GM23338 (cell line): ENCODE measurements around the gene PCSK6. TPM values are rescaled to one million over a fixed set of nuclear protein-coding genes. Genes with fewer than 3 reads are reported as not detected.

ENCODE experiments used
- ATAC-seq: fragments of 200-7000 bp; cut with Tn5 transposase; 3 replicates; pipeline ENCODE4 v1.9.1; 2020
- DNase-seq: peaks from one replicate; pipeline ENCODE4 v3.0.0-alpha.2; 2015; ENCODE audit warnings: low spot score
- H2AFZ ChIP-seq: fragments of 200-600 bp; sonication (generic); 2 replicates; pipeline ENCODE4 v1.8.0; 2016; ENCODE audit warnings: antibody characterized with exemption, mild to moderate bottlenecking, moderate library complexity
- H3F3A ChIP-seq: fragments of 200-600 bp; sonication (generic); replicated peaks from 2 replicates; pipeline ENCODE4 v1.8.0; 2017; ENCODE audit warnings: antibody characterized with exemption, mixed run types, low read depth
- H3K27ac ChIP-seq: fragments of 200-600 bp; sonication (generic); 2 replicates; pipeline ENCODE4 v1.6.1; 2016; ENCODE audit warnings: low read depth
- H3K27me3 ChIP-seq: fragments of 200-600 bp; sonication (generic); 2 replicates; pipeline ENCODE4 v1.8.0; 2016; ENCODE audit warnings: mild to moderate bottlenecking, mixed run types, moderate library complexity; ENCODE audit not compliant: insufficient read depth
- H3K36me3 ChIP-seq: fragments of 200-600 bp; sonication (generic); 2 replicates; pipeline ENCODE4 v1.8.0; 2016; ENCODE audit warnings: mild to moderate bottlenecking; ENCODE audit not compliant: insufficient read depth
- H3K4me1 ChIP-seq: fragments of 200-600 bp; sonication (generic); 2 replicates; pipeline ENCODE4 v1.8.0; 2016; ENCODE audit warnings: mild to moderate bottlenecking, moderate library complexity; ENCODE audit not compliant: insufficient read depth
- H3K4me2 ChIP-seq: fragments of 200-600 bp; sonication (generic); 2 replicates; pipeline ENCODE4 v1.7.1; 2017; ENCODE audit warnings: mixed run types
- H3K4me3 ChIP-seq: fragments of 200-600 bp; sonication (generic); 2 replicates; pipeline ENCODE4 v1.6.1; 2016; ENCODE audit warnings: mixed run types
- H3K79me2 ChIP-seq: fragments of 200-600 bp; sonication (generic); replicated peaks from 2 replicates; pipeline ENCODE4 v1.8.0; 2017; ENCODE audit warnings: mild to moderate bottlenecking; ENCODE audit not compliant: insufficient read depth
- H3K9me2 ChIP-seq: fragments of 200-600 bp; sonication (generic); 2 replicates; pipeline ENCODE4 v1.8.0; 2017; ENCODE audit not compliant: insufficient read depth
- H4K20me1 ChIP-seq: fragments of 200-600 bp; sonication (generic); replicated peaks from 2 replicates; pipeline ENCODE4 v1.8.0; 2017; ENCODE audit warnings: mild to moderate bottlenecking; ENCODE audit not compliant: insufficient read depth
- H3K27ac Mint-ChIP-seq: 2 replicates; pipeline ENCODE4 v1.8.0; 2020; ENCODE audit warnings: inconsistent platforms, mild to moderate bottlenecking, moderate library complexity, mixed read lengths
- H3K27me3 Mint-ChIP-seq: 3 replicates; pipeline ENCODE4 v1.8.0; 2022; ENCODE audit warnings: low read depth, mild to moderate bottlenecking, moderate library complexity, mixed read lengths, inconsistent platforms; ENCODE audit not compliant: insufficient read depth, poor library complexity
- H3K36me3 Mint-ChIP-seq: 3 replicates; pipeline ENCODE4 v1.8.0; 2021; ENCODE audit warnings: low read depth, mild to moderate bottlenecking, inconsistent platforms, moderate library complexity, mixed read lengths
- H3K4me1 Mint-ChIP-seq: 3 replicates; pipeline ENCODE4 v1.8.0; 2020; ENCODE audit warnings: mild to moderate bottlenecking, inconsistent platforms, mixed read lengths
- H3K4me3 Mint-ChIP-seq: 3 replicates; pipeline ENCODE4 v1.8.0; 2021; ENCODE audit warnings: moderate library complexity, mild to moderate bottlenecking, inconsistent platforms, mixed read lengths
- H3K9me3 Mint-ChIP-seq: 3 replicates; pipeline ENCODE4 v1.8.0; 2020; ENCODE audit warnings: moderate library complexity, mild to moderate bottlenecking, inconsistent platforms, mixed read lengths
- CREB1 ChIP-seq: fragments of 250-450 bp; sonication (Bioruptor Pico); IDR thresholded peaks from 2 replicates; pipeline ENCODE4 v1.5.0; 2020; ENCODE audit warnings: low read depth, mild to moderate bottlenecking, moderate library complexity
- EZH2 ChIP-seq: fragments of 200-600 bp; sonication (generic); IDR thresholded peaks from one replicate; pipeline ENCODE4 v1.8.0; 2017; ENCODE audit warnings: antibody characterized with exemption, mild to moderate bottlenecking, low read depth; ENCODE audit not compliant: unreplicated experiment
- EZH2phosphoT487 ChIP-seq: fragments of 200-600 bp; sonication (generic); IDR thresholded peaks from one replicate; pipeline ENCODE4 v1.8.1; 2018; ENCODE audit warnings: antibody characterized with exemption; ENCODE audit not compliant: unreplicated experiment
- JUNB ChIP-seq: IDR thresholded peaks from one replicate; pipeline ENCODE4 v1.6.1; 2016; ENCODE audit warnings: antibody characterized with exemption; ENCODE audit not compliant: unreplicated experiment
- NANOG ChIP-seq: IDR thresholded peaks from 2 replicates; pipeline ENCODE4 v1.6.1; 2016; ENCODE audit warnings: antibody characterized with exemption, borderline replicate concordance
- POLR2AphosphoS5 ChIP-seq: IDR thresholded peaks from 2 replicates; pipeline ENCODE4 v1.6.1; 2016; ENCODE audit warnings: antibody characterized with exemption, low read depth
- STAT1 ChIP-seq: IDR thresholded peaks from one replicate; pipeline ENCODE4 v1.6.1; 2016; ENCODE audit warnings: antibody characterized with exemption; ENCODE audit not compliant: unreplicated experiment
- ZNF114 ChIP-seq: fragments of 250-450 bp; sonication (Bioruptor Pico); IDR thresholded peaks from 2 replicates; pipeline ENCODE4 v1.5.0; 2020; ENCODE audit warnings: mild to moderate bottlenecking, moderate library complexity
- ZNF331 ChIP-seq: fragments of 250-450 bp; sonication (Bioruptor Pico); IDR thresholded peaks from 2 replicates; pipeline ENCODE4 v1.5.0; 2020; ENCODE audit warnings: low read depth, mild to moderate bottlenecking, moderate library complexity
- polyA plus RNA-seq: library from polyadenylated mRNA; unstranded; fragments of >200 nt; fragmentation: Nextera tagmentation; extraction: Ambion mirVana; gene quantifications from 2 replicates; pipeline ENCODE4 v1.2.1, GENCODE V29; 2016
- total RNA-seq: library from RNA; depleted of rRNA; stranded (reverse); fragments of >200 nt; shearing (Covaris generic); gene quantifications from 2 replicates; pipeline ENCODE4 v1.2.3, GENCODE V29; 2014
- TF ChIP-seq, protein P1 (sequence below), 2 experiments: fragments of 200-600 bp in 1 of 2; sonication (generic) in 1 of 2; conservative IDR thresholded peaks; 2 replicates each; pipeline versions ENCODE4 v1.5.1 to v1.6.1; 2016 to 2017; ENCODE audit warnings: antibody characterized with exemption in 2 of 2, low read depth in 2 of 2, mild to moderate bottlenecking in 2 of 2, moderate library complexity in 1 of 2
- TF ChIP-seq, protein P2 (sequence below): IDR thresholded peaks from one replicate; pipeline ENCODE4 v1.6.1; 2018; ENCODE audit warnings: antibody characterized with exemption; ENCODE audit not compliant: unreplicated experiment
- TF ChIP-seq, protein P3 (sequence below): IDR thresholded peaks from 2 replicates; pipeline ENCODE4 v1.6.1; 2016; ENCODE audit warnings: antibody characterized with exemption
- TF ChIP-seq, protein P4 (sequence below): fragments of 250-450 bp; sonication (Bioruptor Pico); IDR thresholded peaks from 2 replicates; pipeline ENCODE4 v1.5.0; 2020; ENCODE audit warnings: mild to moderate bottlenecking, moderate library complexity

The PCSK6 gene
- total and polyA plus RNA-seq, 2 experiments from 2014 or later: 1.7 to 6.7 TPM

DNA sequence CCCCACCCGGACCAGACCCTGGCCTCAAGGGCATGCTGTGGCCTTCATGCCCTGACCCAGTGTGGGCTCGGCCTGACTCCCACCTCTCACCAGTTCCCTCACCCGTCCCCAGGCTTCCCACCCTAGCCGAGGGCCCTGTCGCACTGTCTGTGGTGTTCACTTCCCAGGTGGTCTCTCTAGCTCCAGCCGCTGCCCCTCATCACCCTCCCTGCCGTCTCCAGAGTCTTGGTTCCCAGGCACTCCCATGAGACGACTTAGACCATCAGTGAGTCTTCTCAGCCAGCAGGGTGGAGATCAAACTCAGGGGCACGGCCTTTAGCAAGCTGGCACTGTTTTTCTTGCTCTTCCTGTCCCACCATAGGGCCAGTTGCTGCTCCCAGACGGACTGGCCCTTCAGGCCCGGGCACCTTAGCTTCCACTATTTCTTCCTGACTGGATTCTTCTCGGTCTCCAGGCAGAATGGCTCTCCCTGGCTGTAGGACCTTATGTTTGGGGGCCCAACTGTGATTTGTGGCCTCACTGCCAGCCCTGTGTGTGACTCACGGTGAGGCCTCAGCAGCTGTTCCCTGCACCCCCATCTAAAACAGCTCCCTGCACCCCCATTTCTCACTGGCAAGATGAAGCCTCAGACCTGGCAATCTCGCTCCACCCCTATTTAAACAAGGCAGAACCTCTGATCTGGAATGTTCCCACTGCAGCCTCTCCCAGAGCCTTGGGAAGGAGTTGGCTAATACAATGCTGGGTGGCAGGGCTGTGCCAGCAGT is 9.4 kb upstream of the PCSK6 start:
- Histone ChIP-seq H3K79me2 (no peaks in the 10 kb centered on the region), H3K36me3 (no peaks in the 10 kb centered on the region), H2AFZ (no peak overlapping the region), H3K4me2 (no peak overlapping the region), H3K27me3 (no peaks in the 10 kb centered on the region), H4K20me1 (no peaks in the 10 kb centered on the region), H3K4me3 (no peak overlapping the region), H3F3A (no peaks in the 10 kb centered on the region), H3K9me2 (no peaks in the 10 kb centered on the region), H3K27ac (no peak overlapping the region), H3K4me1 (peaks cover 17% of the 10 kb centered on the region; the same call in 1 of the 2 replicates)
- H3K36me3 Mint-ChIP-seq: no peaks in the 10 kb centered on the region
- H3K9me3 Mint-ChIP-seq: peaks cover 2% of the 10 kb centered on the region; the same call in 2 of the 3 replicates
- ATAC-seq: no peak
- H3K4me3 Mint-ChIP-seq: no peak overlapping the region
- peaks cover 16% of the 10 kb centered on the region for H3K27me3 Mint-ChIP-seq
- no peak for DNase-seq
- TF ChIP-seq POLR2AphosphoS5 (no peak), CREB1 (CRISPR knock-in tag) (no peak), EZH2 (no peak), JUNB (no peak), ZNF331 (CRISPR knock-in tag) (no peak), ZNF114 (CRISPR knock-in tag) (no peak), EZH2phosphoT487 (no peak), STAT1 (no peak), NANOG (no peak)
- TF ChIP-seq, protein P1, sequence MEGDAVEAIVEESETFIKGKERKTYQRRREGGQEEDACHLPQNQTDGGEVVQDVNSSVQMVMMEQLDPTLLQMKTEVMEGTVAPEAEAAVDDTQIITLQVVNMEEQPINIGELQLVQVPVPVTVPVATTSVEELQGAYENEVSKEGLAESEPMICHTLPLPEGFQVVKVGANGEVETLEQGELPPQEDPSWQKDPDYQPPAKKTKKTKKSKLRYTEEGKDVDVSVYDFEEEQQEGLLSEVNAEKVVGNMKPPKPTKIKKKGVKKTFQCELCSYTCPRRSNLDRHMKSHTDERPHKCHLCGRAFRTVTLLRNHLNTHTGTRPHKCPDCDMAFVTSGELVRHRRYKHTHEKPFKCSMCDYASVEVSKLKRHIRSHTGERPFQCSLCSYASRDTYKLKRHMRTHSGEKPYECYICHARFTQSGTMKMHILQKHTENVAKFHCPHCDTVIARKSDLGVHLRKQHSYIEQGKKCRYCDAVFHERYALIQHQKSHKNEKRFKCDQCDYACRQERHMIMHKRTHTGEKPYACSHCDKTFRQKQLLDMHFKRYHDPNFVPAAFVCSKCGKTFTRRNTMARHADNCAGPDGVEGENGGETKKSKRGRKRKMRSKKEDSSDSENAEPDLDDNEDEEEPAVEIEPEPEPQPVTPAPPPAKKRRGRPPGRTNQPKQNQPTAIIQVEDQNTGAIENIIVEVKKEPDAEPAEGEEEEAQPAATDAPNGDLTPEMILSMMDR (conservative IDR thresholded peaks at IDR 0.05; ENCODE audit: low read depth in 2 of 2): no peak
- TF ChIP-seq, protein P2, sequence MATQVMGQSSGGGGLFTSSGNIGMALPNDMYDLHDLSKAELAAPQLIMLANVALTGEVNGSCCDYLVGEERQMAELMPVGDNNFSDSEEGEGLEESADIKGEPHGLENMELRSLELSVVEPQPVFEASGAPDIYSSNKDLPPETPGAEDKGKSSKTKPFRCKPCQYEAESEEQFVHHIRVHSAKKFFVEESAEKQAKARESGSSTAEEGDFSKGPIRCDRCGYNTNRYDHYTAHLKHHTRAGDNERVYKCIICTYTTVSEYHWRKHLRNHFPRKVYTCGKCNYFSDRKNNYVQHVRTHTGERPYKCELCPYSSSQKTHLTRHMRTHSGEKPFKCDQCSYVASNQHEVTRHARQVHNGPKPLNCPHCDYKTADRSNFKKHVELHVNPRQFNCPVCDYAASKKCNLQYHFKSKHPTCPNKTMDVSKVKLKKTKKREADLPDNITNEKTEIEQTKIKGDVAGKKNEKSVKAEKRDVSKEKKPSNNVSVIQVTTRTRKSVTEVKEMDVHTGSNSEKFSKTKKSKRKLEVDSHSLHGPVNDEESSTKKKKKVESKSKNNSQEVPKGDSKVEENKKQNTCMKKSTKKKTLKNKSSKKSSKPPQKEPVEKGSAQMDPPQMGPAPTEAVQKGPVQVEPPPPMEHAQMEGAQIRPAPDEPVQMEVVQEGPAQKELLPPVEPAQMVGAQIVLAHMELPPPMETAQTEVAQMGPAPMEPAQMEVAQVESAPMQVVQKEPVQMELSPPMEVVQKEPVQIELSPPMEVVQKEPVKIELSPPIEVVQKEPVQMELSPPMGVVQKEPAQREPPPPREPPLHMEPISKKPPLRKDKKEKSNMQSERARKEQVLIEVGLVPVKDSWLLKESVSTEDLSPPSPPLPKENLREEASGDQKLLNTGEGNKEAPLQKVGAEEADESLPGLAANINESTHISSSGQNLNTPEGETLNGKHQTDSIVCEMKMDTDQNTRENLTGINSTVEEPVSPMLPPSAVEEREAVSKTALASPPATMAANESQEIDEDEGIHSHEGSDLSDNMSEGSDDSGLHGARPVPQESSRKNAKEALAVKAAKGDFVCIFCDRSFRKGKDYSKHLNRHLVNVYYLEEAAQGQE: no peak
- TF ChIP-seq, protein P3, sequence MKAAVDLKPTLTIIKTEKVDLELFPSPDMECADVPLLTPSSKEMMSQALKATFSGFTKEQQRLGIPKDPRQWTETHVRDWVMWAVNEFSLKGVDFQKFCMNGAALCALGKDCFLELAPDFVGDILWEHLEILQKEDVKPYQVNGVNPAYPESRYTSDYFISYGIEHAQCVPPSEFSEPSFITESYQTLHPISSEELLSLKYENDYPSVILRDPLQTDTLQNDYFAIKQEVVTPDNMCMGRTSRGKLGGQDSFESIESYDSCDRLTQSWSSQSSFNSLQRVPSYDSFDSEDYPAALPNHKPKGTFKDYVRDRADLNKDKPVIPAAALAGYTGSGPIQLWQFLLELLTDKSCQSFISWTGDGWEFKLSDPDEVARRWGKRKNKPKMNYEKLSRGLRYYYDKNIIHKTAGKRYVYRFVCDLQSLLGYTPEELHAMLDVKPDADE: no peak
- TF ChIP-seq, protein P4, sequence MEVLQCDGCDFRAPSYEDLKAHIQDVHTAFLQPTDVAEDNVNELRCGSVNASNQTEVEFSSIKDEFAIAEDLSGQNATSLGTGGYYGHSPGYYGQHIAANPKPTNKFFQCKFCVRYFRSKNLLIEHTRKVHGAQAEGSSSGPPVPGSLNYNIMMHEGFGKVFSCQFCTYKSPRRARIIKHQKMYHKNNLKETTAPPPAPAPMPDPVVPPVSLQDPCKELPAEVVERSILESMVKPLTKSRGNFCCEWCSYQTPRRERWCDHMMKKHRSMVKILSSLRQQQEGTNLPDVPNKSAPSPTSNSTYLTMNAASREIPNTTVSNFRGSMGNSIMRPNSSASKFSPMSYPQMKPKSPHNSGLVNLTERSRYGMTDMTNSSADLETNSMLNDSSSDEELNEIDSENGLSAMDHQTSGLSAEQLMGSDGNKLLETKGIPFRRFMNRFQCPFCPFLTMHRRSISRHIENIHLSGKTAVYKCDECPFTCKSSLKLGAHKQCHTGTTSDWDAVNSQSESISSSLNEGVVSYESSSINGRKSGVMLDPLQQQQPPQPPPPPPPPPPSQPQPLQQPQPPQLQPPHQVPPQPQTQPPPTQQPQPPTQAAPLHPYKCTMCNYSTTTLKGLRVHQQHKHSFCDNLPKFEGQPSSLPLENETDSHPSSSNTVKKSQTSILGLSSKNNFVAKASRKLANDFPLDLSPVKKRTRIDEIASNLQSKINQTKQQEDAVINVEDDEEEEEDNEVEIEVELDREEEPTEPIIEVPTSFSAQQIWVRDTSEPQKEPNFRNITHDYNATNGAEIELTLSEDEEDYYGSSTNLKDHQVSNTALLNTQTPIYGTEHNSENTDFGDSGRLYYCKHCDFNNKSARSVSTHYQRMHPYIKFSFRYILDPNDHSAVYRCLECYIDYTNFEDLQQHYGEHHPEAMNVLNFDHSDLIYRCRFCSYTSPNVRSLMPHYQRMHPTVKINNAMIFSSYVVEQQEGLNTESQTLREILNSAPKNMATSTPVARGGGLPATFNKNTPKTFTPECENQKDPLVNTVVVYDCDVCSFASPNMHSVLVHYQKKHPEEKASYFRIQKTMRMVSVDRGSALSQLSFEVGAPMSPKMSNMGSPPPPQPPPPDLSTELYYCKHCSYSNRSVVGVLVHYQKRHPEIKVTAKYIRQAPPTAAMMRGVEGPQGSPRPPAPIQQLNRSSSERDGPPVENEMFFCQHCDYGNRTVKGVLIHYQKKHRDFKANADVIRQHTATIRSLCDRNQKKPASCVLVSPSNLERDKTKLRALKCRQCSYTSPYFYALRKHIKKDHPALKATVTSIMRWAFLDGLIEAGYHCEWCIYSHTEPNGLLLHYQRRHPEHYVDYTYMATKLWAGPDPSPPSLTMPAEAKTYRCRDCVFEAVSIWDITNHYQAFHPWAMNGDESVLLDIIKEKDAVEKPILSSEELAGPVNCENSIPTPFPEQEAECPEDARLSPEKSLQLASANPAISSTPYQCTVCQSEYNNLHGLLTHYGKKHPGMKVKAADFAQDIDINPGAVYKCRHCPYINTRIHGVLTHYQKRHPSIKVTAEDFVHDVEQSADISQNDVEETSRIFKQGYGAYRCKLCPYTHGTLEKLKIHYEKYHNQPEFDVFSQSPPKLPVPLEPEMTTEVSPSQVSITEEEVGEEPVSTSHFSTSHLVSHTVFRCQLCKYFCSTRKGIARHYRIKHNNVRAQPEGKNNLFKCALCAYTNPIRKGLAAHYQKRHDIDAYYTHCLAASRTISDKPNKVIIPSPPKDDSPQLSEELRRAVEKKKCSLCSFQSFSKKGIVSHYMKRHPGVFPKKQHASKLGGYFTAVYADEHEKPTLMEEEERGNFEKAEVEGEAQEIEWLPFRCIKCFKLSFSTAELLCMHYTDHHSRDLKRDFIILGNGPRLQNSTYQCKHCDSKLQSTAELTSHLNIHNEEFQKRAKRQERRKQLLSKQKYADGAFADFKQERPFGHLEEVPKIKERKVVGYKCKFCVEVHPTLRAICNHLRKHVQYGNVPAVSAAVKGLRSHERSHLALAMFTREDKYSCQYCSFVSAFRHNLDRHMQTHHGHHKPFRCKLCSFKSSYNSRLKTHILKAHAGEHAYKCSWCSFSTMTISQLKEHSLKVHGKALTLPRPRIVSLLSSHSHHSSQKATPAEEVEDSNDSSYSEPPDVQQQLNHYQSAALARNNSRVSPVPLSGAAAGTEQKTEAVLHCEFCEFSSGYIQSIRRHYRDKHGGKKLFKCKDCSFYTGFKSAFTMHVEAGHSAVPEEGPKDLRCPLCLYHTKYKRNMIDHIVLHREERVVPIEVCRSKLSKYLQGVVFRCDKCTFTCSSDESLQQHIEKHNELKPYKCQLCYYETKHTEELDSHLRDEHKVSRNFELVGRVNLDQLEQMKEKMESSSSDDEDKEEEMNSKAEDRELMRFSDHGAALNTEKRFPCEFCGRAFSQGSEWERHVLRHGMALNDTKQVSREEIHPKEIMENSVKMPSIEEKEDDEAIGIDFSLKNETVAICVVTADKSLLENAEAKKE (CRISPR knock-in tag): no peak
- H3K27ac Mint-ChIP-seq: no peak overlapping the region
- H3K4me1 Mint-ChIP-seq: peaks cover 42% of the 10 kb centered on the region
